Endothelial cell of umbilical vein (primary cell): Measurements from ENCODE around the gene C3orf52.

ENCODE experiments used
- EZH2 ChIP-seq: IDR thresholded peaks from 2 replicates; pipeline ENCODE4 v1.6.1; 2012; ENCODE audit warnings: borderline replicate concordance, low read depth, mild to moderate bottlenecking, moderate library complexity, low read length, inconsistent platforms; ENCODE audit not compliant: severe bottlenecking
- GATA2 ChIP-seq: IDR thresholded peaks from 2 replicates; pipeline ENCODE4 v1.7.0; 2011; ENCODE audit warnings: low read depth, mild to moderate bottlenecking, moderate library complexity, mixed read lengths, low read length; ENCODE audit not compliant: insufficient read length, insufficient read depth
- JUN ChIP-seq: IDR thresholded peaks from 2 replicates; pipeline ENCODE4 v1.6.1; 2011; ENCODE audit warnings: borderline replicate concordance, low read depth; ENCODE audit not compliant: insufficient read length, insufficient read depth
- POLR2A ChIP-seq: IDR thresholded peaks from 2 replicates; pipeline ENCODE4 v1.6.1; 2012; ENCODE audit warnings: low read depth, mild to moderate bottlenecking, control low read depth, low read length
- POLR2AphosphoS5 ChIP-seq: IDR thresholded peaks from 2 replicates; pipeline ENCODE4 v1.6.1; 2012; ENCODE audit warnings: low read depth, mild to moderate bottlenecking, control low read depth, low read length, moderate library complexity; ENCODE audit not compliant: insufficient read depth
- TF ChIP-seq, protein P1 (sequence below), 2 donors: IDR thresholded peaks; 1 replicate in 1 of 2; 2 replicates in 1 of 2; pipeline ENCODE4 v1.5.1; 2011; ENCODE audit warnings: low read length in 2 of 2, mild to moderate bottlenecking in 2 of 2, moderate library complexity in 2 of 2, control low read depth in 1 of 2, inconsistent platforms in 1 of 2, low read depth in 1 of 2; ENCODE audit not compliant: insufficient read depth in 1 of 2; ENCODE audit errors: extremely low read depth in 1 of 2
- TF ChIP-seq, protein P2 (sequence below): IDR thresholded peaks from 2 replicates; pipeline ENCODE4 v1.6.1; 2011; ENCODE audit not compliant: insufficient read depth, insufficient read length

DNA sequence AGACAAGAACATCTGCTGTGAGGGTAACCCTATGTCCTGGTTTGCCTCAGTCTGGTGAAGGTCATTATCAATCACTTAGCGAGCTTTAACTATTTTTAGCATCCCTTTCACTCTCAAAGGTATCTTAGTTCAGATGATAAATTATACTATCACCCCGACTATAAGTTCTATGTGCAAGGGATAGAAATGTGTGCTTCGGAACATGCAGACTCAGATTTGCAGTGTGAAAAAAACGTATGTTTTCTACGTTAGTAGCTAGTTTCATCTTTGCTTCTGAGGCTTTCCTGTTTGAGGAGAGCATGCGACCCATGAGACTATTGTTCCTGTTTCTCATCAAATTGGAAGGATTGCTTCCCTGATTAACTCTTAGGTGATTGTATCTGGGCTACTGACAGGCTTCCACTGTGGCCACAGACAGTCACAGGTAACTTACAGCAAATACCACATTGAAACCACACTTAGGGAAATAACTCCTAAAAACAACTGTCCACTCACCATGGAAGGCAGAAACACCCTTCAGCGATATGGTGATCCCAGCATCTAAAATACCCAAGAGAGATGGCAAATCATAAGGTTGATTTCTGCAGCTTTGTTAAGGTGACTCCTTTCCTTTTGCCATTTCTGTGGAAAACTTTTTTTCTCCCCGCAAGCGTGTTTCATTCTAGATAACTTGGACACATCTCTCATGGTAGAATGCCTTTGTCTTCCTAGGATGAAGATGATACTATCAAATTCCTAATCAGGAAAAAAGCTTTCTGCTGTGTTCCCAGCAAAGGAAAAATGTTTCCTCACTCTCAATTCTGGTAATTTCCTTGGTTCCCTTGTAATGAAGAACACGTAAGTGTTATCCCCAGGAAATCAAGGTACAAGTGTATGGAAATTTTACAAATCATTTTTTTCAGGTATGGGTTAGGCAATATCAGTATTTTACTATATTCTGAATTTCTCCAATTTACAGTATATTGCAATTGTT lies 41.6 kb downstream of the C3orf52 start:
- TF ChIP-seq EZH2 (no peak), POLR2AphosphoS5 (no peak), POLR2A (no peak), GATA2 (no peak), JUN (no peak)
- TF ChIP-seq, protein P1, sequence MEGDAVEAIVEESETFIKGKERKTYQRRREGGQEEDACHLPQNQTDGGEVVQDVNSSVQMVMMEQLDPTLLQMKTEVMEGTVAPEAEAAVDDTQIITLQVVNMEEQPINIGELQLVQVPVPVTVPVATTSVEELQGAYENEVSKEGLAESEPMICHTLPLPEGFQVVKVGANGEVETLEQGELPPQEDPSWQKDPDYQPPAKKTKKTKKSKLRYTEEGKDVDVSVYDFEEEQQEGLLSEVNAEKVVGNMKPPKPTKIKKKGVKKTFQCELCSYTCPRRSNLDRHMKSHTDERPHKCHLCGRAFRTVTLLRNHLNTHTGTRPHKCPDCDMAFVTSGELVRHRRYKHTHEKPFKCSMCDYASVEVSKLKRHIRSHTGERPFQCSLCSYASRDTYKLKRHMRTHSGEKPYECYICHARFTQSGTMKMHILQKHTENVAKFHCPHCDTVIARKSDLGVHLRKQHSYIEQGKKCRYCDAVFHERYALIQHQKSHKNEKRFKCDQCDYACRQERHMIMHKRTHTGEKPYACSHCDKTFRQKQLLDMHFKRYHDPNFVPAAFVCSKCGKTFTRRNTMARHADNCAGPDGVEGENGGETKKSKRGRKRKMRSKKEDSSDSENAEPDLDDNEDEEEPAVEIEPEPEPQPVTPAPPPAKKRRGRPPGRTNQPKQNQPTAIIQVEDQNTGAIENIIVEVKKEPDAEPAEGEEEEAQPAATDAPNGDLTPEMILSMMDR (IDR thresholded peaks at IDR 0.05; ENCODE audit: extremely low read depth in 1 of 2, insufficient read depth in 1 of 2, low read depth in 1 of 2, low read length in 2 of 2): no peak
- TF ChIP-seq, protein P2, sequence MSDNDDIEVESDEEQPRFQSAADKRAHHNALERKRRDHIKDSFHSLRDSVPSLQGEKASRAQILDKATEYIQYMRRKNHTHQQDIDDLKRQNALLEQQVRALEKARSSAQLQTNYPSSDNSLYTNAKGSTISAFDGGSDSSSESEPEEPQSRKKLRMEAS: no peak
